ENCODE measurements around the gene LTB4R.

- TF ChIP-seq CTCF (IDR thresholded peaks at IDR 0.05) (peak in 1 of 2 donors; percentile 56), POLR2AphosphoS5 (IDR thresholded peaks at IDR 0.05) (no peak)
Measured at GRCh38 chr14:24310646-24311604, at the start of gene LTB4R.
